DMS 273 (cell line): Measurements from ENCODE around the gene FUT1.
"Not testable (repeated sequence)": the region's sequence is repeated elsewhere in the genome, so short reads cannot be mapped to it uniquely, and the experiment has no call there.

Experiments
- DNase-seq: peaks from one replicate; lab custom pipeline; 2025; ENCODE audit not compliant: unreplicated experiment; lab: John Stamatoyannopoulos, UW

FUT1 gene

DNA sequence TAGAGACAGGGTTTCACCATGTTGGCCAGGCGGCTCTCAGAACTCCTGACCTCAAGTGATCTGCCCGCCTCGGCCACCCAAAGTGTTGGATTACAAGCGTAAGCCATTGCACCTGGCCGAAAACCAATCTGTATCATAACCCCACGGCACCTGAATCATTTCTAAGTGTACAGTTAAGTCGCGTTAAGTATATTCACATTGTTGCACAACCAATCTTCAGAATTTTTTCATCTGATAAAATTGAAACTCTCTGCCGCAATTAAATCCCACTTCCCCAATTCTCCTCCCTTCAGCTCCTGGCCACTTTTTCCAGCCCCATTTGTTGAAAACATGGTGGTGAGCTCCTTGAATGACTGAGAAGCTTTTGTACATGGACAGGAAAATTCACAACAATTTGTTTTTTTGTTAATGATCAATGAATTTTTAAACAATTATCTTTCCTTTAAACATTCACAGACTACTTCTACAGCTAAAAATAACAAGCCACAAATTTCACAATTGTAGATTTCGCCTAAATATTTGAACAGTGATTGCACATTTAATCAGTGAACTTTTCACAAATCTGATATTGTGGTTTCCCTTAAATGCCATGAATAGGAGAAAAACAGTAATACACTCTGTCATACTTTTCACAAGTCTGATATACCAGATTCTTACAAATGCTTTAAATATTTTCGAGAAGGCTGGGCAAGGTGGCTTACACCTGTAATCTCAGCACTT is 16.7 kb upstream of the FUT1 start:
- DNase-seq = no peak

DNA sequence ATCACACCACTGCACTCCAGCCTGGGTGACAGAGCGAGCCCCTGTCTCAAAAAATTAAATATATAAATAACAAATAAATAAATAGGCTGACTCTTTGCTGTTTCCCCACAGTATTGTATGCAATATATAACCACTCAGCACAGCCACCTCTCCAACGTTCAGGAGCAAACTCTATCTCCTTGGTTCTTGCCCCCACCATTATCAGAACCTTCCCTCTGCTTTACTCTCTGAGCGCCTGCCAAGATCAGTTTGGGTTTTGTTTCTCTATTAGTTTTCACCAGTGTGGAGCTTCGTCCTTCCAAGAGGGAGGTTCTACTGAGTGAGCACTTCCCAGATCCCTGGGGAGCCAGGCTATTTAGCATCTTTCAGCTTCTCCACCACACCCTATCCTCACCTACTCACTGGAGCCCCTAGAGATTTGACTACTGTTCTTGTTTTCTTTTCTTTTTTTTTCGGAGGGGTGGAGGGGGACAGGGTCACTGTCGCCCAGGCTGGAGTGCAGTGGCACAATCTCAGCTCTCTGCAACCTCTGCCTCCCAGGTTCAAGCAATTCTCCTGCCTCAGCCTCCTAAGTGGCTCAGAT is 15.8 kb upstream of the FUT1 start:
- not testable (repeated sequence) for DNase-seq

DNA sequence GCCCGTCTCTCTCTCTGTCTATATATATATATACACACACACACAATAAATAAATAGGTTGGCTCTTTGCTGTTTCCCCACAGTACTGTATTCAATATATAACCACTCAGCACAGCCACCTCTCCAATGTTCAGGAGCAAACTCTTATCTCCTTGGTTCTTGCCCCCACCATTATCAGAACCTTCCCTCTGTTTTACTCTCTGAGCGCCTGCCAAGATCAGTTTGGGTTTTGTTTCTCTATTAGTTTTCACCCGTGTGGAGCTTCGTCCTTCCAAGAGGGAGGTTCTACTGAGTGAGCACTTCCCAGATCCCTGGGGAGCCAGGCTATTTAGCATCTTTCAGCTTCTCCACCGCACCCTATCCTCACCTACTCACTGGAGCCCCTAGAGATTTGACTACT is 13.4 kb upstream of the FUT1 start:
- DNase-seq = not testable (repeated sequence)

DNA sequence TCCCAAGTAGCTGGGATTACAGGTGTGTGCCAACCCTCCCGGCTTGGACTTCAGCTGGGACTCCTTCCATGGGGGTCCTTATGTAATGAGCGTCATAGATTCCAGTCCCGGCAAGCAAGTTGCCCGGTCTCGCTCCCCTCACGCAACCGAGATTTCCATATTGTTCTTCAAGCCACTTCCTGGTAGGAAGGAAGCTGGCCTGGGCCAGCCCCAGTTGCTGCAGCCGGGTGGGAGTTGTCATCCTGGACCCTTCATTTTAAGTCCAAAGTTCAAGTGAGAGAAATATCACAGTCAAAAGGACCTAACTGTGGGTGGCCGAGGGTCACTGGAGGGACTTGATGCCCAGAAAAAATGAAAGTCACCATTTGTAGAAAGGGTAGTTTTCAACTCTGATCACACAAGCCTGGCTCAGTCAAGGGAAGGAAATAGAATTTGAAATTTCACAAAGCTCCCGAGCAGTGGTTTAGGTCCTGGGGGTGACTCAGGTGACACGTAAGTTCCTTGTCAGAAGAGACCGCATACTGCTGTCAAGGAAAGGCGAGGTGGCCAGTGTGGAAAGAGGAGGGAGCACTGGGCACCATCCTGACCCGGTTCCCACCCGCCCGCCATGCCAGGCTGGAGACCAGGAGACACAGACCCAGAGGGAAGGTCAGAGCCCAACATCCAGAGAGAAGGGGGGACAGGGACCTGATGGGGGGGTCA is 8.2 kb upstream of the FUT1 start:
- no peak for DNase-seq

DNA sequence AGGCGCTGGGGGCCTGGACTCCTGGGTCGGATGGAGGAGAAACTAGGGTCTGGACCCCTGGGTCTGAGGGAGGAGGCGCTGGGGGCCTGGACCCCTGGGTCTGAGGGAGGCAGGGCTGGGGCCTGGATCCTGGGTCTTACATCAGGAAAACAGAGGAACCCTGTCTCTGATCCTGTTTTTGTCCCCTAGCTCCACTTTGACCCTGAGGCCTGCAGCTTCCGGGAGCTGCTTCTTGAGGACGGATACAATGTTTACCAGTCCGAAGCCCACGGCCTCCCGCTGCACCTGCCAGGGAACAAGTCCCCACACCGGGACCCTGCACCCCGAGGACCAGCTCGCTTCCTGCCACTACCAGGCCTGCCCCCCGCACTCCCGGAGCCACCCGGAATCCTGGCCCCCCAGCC is 5.3 kb upstream of the FUT1 start:
- DNase-seq = no peak

DNA sequence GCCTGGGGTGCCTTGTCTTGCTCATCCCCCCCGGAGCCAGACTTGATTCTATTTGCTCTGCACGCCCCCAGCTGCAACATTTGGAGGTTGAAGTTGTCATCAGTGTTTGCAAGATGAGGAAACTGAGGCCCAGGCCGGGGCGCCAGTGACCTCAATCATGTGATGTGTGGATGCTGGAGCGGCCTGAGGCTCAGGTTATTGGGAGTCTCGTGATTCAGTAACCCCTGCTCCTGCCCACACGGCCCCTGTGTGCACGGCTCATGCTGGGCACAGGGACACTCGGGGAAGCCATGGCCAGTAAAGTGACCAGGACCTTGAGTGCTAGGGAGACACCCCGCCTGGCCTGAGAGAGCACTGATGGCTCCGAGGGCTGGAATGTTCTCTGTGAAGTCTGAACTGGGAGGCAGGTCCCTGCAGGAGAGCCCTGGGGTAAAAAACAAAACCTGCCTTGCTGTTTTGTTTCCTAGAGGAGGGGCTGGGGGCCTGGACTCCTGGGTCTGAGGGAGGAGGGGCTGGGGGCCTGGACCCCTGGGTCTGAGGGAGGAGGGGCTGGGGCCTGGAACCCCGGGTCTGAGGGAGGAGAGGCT is 4.7 kb upstream of the FUT1 start:
- no peak for DNase-seq

DNA sequence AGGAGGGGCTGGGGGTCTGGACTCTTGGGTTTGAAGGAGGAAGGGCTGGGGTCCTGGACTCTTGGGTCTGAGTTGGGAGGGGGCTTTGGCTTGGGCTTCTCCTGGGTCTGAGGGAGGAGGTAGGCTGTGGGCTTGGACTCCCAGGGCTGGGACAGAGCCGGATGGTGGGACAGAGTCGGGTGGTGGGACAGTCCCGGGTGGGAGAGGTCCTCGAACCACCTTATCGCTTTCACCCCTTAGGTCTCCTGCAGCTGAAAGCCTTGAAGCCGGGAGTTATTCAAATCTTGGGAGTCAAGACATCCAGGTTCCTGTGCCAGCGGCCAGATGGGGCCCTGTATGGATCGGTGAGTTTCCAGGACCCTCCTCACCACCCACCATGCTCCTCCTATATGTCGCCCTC is 4.2 kb upstream of the FUT1 start:
- no peak for DNase-seq

DNA sequence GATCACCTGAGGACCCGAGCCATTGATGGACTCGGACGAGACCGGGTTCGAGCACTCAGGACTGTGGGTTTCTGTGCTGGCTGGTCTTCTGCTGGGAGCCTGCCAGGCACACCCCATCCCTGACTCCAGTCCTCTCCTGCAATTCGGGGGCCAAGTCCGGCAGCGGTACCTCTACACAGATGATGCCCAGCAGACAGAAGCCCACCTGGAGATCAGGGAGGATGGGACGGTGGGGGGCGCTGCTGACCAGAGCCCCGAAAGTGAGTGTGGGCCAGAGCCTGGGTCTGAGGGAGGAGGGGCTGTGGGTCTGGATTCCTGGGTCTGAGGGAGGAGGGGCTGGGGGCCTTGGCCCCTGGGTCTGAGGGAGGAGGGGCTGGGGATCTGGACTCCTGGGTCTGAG is 3.8 kb upstream of the FUT1 start:
- DNase-seq = no peak

DNA sequence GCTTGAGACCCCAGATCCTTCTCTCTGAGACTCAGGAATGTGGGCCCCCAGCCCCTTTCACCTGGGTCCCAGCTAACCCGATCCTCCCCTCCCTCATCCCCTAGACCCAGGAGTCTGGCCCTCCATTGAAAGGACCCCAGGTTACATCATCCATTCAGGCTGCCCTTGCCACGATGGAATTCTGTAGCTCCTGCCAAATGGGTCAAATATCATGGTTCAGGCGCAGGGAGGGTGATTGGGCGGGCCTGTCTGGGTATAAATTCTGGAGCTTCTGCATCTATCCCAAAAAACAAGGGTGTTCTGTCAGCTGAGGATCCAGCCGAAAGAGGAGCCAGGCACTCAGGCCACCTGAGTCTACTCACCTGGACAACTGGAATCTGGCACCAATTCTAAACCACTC is 3.3 kb upstream of the FUT1 start:
- DNase-seq = no peak

DNA sequence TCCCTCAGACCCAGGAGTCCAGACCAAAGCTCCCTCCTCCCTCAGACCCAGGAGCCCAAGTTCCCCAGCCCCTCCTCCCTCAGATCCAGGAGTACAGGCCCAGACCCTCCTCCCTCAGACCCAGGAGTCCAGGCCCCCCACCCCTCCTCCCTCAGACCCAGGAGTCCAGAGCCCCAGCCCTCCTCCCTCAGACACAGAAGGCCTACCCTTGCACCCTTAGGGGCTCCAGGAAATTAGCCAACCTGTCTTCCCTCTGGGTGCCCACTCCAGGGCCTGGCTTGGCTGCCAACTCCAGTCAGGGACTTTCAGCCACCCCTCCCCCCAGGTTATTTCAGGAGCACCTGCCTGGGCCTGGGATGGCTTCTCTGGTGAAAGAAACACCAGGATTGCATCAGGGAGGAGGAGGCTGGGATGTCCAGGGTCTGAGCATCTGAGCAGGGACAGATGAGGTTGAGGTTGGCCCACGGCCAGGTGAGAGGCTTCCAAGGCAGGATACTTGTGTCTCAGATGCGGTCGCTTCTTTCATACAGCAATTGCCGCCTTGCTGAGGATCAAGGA is 2.7 kb upstream of the FUT1 start, which contains the start of gene FGF21:
Gene FGF21 (plus strand): TSS at position 441 of the 558 bp plus-strand sequence. CDS start 713 bp downstream, outside the sequence.
- peak; percentile 50 for DNase-seq

DNA sequence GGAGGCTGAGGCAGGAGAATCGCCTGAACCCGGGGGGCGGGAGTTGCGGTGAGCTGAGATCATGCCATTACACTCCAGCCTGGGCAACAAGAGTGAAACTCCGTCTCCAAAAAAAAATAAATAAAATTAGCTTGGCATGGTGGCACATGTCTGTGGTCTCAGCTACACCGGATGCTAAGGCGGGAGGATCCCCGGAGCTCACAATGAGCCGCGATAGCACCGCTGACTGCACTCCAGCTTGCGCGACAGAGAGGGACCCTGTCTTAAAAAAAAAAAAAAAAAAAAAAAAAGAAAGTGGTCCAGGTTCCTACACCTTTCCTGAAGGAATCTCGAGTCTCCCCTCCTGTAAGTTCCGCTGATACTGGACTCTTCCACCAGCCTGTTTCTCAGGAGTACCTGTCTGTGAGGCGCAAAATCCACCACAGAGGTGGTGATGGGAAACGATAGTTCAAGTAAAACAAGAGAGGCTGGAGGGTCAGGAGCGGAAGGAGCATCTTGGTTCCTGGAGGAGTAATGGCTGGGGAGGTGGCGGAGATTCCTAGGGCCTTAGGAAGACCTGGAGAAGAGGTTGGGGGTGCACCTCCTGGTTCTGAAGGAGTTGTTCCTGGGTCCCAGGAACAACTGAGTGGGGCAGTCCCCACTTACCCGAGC is 471 bp downstream of the FUT1 start:
- no peak for DNase-seq

DNA sequence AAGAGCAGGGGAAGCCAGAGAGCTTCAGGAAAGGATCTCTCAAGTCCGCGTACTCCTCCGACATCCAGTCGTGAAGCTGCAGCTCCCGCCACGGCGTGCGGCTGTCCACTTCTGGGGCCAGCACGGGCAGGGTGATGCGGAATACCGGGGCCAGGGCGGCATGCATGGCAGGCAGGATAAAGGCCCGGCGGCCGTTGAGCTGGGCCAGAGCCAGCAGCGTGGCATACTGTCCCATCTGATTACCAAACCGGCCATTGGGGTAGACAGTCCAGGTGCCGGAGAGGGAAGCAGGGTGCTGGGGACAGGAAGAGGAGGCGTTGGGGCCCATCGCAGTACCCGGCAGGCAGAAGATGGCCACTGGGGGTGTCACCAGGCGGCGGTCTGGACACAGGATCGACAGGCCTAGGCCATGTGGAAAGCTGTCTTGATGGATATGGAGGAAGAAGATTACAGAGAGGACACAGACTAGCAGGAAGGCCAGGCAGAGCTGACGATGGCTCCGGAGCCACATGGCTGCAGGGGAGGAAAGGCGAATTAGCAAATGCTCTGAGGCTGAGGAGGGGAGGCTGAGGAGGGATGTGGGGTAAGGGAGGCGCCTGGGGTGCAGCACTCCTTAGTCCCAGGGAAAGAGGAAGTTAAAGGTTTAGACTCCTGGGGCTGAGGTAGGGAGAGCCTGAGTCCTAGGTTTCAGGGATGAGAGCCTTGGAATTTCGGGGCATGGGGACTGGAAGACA is 1.5 kb downstream of the FUT1 start:
- DNase-seq = no peak

DNA sequence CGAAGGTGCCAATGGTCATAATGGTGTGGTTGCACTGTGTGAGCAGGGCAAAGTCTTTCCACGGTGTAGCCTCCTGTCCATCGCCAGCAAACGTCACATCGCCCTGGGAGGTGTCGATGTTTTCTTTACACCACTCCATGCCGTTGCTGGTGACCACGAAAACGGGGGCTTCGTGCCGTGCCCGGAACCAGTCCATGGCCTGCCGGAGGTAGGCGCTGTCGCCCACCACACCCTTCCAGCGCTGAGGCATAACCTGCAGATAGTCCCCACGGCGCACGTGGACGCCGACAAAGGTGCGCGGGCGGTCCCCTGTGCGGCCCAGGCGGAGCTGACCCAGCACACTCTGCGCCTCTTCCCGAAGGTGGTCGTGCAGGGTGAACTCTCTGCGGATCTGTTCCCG is 2.1 kb downstream of the FUT1 start:
- no peak for DNase-seq

DNA sequence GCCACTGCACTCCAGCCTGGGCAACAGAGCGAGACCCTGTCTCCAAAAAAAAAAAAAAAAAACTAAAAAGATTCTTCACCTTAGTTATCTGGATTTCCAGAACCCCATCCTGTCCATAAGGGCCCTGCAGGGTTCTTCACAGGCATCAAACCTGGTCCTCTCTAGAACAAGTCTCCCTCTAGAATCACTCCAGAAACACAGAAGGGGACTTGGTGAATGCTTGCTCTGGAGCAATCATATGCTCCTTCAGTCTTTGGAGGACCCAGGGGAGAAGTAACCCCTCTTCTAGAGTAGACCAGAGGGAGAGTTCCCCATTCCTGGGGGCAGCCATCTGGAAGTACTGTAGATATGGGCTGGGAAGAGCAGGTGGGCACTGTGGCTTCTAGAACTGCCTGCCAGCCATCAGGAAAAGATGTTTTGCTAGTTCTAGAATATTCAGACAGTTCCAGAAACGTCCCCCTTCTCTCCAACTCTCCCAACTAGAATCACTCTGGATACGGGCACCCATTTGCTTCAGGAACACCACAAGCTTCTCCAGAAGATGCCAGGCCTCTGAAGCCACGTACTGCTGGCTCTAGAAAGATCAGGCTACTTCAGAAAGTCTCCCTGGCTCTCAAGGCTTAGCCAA is 2.8 kb downstream of the FUT1 start:
- DNase-seq = no peak

DNA sequence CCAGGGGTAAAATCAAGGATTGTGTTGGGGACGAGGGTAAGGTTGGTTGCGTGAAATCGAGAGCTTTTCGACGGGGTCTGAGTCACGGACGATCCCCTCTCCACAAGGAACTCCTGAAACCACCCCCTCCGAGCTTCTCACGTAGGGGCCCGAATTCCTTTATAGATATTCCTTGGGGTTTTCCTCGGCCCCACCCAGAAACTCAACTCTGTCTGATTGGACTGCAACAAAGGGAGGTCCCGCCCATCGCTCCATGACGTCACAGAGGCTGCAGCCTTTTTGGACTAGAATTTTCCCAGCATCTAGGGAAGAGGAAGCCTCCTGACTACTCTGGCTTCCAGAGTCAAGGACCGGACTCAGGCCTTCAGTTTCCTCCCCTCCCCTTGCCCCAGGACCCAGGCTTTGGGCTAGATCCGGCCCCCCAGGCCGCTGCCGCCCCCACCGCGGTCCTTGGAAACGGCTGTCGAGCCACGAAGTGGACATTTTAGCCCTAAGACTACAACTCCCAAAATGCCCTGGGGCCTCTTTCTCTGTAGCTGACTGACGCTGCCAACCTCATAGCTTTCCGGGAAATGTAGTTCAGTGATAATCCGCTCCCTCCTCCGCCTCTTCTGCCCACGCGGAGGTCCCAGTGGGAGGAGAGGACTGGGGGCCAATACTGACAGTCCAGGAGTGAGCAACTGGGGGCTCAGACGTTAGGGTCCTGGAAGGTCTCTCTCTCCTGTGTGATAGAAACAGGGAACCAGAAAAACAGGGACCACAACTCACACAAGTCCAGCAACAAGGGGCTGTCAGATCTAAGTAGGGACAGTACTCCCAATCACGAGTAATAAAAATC is 5.5 kb downstream of the FUT1 start, which contains the start of gene IZUMO1:
Gene IZUMO1 (minus strand): TSS at position 172 of the 838 bp plus-strand sequence. CDS start 1,050 bp downstream, outside the sequence.
- DNase-seq = peak; percentile 35

DNA sequence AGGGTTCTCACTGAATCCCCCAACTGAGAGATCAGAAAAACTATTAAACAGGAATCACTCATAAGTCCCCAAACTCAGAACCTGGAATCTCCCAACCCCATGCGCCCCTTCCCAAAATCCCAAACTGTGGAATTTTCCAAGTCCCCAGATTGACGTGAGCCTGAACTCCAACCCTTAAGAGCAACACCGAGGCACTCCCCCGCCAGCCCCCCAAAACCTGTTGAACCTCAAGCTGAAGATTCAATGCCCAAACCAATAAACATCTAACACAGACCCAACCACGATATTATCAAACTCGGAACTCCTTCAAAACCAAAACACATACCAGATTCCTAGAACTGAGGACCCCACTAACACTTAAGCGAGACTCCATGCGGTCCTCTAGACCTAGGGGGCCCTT is 6.3 kb downstream of the FUT1 start:
- no peak for DNase-seq

DNA sequence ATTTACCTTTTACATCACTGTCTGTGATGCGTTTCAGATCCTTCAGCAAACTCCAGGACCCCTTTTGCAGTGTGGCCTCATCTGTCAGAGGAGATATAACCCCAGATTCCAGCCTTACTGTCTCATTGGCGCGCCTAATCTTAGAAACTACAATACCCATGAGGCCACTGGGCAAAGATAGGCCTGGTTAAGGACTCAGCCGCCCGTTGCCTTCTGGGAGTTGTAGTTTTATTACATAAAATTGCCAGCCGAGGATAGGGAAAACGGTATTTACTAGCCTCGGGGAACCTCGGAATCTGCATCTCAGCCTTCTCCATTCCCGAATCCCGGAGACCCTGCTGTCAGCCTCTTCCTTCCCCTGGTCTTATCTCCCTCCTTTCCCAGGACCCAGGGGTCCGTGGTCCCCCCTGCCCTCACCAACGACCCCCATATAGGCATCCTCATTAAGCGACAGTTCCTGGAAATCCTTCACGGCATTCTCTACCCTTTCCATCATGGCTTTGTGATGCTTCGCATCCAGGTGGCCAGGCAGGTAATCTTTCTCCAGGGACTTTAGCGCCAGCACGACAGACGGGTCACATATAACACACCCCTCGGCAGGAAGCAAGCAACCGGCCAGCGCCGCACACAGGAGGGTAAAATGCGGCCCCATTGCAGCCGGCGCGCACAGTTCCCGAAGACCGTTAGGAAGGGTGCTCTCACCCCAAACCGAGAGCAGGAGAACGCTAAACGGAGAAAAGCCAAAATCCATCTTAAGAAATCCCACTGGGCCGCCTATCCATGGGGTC is 7.0 kb downstream of the FUT1 start:
- DNase-seq = peak; percentile 90

DNA sequence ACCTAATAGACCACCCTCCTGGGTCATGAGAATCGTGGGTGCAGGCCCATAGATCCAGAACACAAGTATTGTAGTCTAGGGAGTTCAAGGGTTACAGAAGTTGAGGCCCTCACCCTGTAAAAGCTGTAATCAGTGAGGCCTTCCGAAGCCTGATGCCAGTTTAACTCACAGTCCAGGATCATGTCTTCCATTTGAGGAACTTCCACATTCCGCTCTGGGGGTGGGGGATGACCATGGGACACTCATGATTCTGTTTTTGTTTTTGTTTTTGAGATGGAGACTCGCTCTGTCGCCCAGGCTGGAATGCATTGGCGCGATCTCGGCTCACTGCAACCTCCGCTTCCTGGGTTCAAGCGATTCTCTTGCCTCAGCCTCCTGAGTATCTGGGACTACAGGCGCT is 10.3 kb downstream of the FUT1 start:
- DNase-seq = no peak
